Stimulated activated naive CD8-positive, alpha-beta T cell treated with anti-CD3 and anti-CD28 coated beads, Interleukin-15, Interleukin-2, amounts not matched to agents 100 U/mL and 50 U/mL, for 24 hours (primary cell): ENCODE data around the gene APP.

ENCODE experiments used
- ATAC-seq: fragments of 150-1000 bp; cut with Tn5 transposase; one replicate; pipeline ENCODE4 v1.10.0; 2021
- DNase-seq: peaks from one replicate; pipeline ENCODE4 v3.0.0; 2021

APP gene

GRCh38 chr21:26170471-26171257, at the start of gene APP:
TSS of gene APP (minus strand) at chr21:26170770. CDS start at chr21:26170620, 150 bp downstream.
- ATAC-seq (peak; percentile 92), DNase-seq (peak; percentile 92)

- no peak for DNase-seq
- no peak for ATAC-seq
Observed at GRCh38 chr21:26212220-26212619, 41.6 kb upstream of the APP start.

GRCh38 chr21:26210614-26211013, 40.0 kb upstream of the APP start:
- ATAC-seq, result no peak
- no peak for DNase-seq

GRCh38 chr21:26207021-26207420, 36.5 kb upstream of the APP start:
- ATAC-seq, result no peak
- no peak for DNase-seq

GRCh38 chr21:26199456-26199855, 28.9 kb upstream of the APP start:
- no peak for DNase-seq

DNA sequence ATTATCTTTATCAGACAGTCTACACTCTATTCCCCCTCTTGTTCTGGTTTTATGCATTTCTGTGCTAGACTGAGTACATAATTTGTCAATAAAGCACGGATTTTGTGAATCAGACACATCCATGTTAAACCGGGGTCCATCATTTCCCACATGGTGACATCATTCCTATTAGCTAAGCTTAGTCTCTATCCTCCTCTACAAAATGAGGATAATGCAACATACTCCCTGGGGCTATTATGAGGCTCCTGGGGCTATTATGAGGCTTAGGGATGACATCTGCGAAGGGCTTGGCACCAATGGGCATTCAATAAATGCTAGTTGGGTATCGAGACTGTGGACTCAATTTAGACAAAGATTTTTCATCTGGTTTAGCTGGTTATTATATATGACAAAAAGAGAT, 25.1 kb upstream of the APP start:
- no peak for ATAC-seq
- no peak for DNase-seq

More at GRCh38 chr21:26199456-26199855, 28.9 kb upstream of the APP start:
- no peak for ATAC-seq

GRCh38 chr21:26194811-26195251, 24.3 kb upstream of the APP start:
- ATAC-seq (no peak), DNase-seq (no peak)

- no peak for DNase-seq
- ATAC-seq, result no peak
Observed at GRCh38 chr21:26194326-26194725, 23.8 kb upstream of the APP start.

- no peak for ATAC-seq
- no peak for DNase-seq
Observed at GRCh38 chr21:26191609-26192008, 21.0 kb upstream of the APP start.

DNA sequence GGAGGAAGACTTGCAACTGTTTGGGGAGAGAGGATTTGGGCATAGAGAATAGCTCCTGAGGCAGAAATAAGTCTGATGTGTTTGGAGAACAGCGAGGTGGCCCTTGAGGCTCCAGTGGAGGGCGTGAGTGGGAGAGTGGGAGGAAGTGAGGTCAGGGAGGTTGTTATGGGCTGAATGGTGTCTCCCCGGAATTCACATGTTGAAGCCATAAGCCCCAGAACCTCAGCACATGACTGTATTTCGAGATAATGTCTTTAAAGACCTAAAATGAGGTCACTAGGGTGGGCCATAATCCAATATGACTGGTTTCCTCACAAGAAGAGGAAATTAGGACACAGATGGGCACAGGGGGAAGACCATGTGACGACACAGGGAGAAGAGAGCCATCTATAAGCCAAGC, 17.9 kb upstream of the APP start:
- DNase-seq (no peak), ATAC-seq (no peak)

DNA sequence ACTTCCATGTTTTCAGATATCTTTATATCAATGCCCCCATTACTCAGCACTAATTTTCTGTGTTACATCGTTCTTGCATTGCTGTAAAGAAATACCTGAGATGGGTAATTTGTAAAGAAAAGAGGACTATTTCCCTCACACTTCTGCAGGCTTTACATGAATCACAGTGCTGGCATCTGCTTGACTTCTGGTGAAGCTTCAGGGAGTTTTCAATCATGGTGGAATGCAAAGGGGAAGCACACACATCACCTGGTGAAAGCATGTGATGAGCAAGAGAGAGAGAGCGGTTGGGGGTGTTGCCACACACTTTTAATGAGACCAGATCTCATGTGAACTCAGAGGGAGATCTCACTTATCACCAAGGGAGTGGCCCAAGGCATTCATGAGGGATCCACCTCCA, 14.9 kb upstream of the APP start:
- DNase-seq (no peak), ATAC-seq (no peak)

DNA sequence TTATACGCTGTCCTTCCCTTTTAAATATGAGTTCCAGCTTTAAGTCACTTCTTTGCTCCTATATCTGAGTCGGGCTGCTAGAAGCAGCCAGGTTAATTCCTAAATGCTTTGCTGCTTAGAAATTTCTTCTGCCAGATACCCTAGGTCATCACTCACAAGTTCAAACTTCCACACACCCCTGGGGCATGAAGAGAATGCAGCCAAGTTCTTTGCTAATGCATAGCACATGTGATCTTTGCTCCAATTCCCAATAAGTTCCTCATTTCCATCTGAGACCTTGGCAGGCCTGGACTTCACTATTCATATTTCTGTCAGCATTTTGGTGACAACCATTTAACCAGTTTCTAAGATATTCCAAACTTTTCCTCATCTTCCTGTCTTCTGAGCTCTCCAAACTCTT, 14.5 kb upstream of the APP start:
- no peak for ATAC-seq
- no peak for DNase-seq

DNA sequence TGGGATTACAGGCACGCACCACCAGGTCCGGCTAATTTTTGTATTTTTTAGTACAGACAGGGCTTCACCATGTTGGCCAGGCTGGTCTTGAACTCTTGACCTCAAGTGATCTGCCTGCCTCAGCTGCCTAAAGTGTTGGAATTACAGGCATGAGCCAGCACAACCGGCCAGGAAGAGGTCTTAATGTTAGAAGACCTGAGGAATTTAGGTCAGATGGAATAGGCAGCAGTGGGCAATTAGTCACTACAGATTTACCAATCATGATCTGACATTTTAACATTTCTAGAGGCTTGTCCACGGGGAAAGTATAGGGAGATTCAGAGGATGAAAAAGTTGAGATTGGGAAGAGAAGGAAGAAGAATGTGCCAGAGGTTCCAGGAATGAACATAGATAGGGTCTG, 8.9 kb upstream of the APP start:
- no peak for ATAC-seq

DNA sequence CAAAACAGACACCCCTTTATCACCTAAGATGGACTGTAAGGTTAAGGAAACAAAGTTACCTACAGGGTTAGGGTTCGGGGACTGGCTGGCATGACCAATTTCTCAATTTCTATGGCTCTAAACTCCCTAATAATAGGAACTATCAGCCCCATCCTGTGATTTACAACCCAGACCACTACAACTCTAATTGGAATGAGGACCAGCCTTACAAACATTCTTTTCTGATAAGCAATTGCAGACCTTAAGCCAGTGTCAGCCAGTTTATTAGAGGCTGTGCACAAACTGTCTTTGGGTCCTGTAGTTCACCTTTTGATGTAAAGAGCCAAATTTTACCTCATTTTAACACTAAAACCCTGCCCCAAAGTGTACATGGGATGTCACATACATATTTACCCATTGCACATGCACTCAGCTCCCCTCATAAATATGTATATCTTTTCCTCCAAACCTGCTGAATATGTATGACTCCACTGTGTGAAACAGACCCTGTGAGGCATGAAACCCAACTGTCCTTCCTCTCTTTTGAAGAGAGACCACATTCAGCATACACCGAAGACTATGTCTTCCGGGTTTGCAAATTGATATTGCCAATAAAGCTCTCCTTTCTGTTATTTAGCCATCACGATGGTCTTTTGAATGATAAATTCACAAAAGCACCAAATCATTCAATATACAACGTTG, 7.3 kb upstream of the APP start:
- ATAC-seq (no peak), DNase-seq (no peak)

More for the DNA sequence above, 8.9 kb upstream of the APP start:
- no peak for DNase-seq

- no peak for DNase-seq
- no peak for ATAC-seq
Observed at GRCh38 chr21:26177187-26177586, 6.6 kb upstream of the APP start.

DNA sequence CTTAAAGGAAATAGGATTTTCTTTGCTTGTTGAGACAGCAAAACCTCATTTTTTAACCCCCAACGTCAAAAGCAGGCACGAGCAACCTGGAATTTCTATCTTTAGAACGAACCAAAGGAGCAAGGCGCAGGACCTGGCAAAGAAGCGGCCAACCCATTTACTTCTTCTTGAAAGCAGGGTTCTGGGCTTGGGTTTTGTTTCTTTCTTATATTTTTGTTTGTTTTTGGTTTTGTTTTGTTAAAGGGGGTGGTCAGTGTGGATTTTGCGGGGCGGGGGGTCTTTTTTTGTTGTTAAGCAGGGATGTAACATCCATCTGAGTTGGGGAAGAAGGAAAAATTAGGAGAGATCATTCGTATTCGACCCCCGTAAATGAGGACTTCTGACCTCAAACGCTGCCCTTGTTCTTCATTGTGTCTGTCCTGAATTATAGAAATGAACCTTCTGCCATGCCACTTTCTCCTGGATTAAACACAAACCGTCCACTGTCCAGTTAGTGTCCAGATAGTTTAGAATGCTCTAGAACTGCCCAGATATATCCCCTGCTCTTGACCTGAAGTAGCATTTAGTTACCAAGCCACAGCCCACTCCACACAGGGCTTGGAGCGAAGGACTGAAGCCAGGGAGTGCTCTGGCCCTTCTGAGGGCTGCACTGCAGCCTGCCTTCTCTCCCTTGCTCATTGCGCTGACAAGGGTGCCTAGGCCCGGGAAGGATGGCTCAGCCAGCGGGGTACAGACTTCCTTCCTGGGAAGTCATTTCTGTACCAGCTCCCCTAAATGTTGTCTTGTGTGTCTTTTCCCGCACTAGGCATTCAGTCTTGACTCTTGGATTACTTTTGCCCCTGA, 909 bp upstream of the APP start:
- ATAC-seq (no peak), DNase-seq (no peak)

GRCh38 chr21:26169611-26170470, 729 bp downstream of the APP start:
- DNase-seq (peak; percentile 50), ATAC-seq (peak; percentile 45)

DNA sequence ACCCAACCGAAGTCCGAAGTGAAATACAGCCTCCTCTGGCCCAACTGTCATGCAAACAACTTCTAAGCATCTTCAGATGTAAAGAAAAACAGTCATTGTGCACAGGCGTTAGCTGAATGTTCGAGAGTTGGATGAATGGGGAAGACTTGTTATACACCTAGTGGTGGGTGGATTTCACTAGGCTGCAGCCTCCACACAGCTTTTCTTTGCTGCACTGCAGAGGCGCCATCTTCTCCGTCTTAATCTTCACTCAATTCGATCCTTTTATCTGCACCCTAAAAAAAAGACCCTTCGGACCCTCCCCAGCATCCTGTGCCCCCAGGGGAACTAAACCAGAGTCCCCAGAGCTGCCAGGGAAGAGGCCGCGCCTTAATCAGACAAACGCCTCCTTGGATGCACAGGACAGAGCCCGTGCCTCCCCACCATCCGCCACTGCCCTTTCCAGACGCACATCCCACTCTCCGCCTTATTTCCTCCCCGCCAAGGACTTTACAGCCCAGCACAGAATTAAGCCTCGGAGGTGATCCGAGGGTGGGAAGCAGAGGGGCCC, 1.4 kb downstream of the APP start:
- DNase-seq, result peak; percentile 23

GRCh38 chr21:26168371-26168770, 2.2 kb downstream of the APP start:
- ATAC-seq, result no peak
- no peak for DNase-seq

More for the DNA sequence above, 1.4 kb downstream of the APP start:
- ATAC-seq, result peak; percentile 42

DNA sequence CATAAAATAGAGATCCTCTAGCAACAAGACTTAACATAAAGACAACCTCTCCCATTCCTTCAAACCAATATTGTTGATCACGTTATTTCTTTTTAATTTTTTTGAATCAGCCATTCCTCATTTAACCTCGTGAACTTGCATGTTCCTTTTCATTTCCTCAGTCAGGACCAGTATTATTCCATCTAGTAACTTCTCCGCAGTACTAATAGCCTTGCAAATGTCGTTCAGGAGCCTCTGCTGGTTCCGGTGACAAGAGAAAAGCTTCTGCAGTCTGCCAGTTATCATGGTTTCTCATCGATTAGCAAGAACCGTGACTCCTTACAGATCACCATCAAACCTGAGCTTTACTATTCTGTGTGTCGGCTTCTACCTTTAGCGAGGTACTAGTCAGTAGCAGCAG, 3.0 kb downstream of the APP start:
- no peak for ATAC-seq

DNA sequence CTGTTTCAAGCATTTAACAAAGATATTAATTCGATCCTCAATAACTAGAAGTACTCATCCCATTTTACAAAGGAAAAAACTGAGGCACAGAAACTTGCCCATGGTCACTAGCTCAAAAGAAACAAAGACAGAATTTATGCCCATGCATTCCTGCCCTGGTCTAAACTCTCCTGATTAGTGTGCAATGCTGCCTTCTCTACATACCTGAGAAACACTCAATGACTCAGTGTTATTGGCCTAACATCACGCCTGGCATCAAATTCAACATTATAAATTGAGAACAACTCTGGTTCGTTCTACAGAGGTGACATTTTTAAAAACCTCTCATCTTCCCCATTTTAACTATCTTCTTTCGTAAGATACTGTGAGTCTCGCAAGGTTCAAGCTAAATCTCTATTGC, 5.2 kb downstream of the APP start:
- DNase-seq (no peak), ATAC-seq (no peak)

More for the DNA sequence above, 3.0 kb downstream of the APP start:
- no peak for DNase-seq
